PFSK-1 (cell line): Measurements from ENCODE around the gene SKAP1.

Experiments used
- FOXP2 ChIP-seq: optimal IDR thresholded peaks from 2 replicates; pipeline ENCODE3; 2011; ENCODE audit warnings: borderline replicate concordance, control low read depth, inconsistent platforms; ENCODE audit not compliant: insufficient read depth; ENCODE audit errors: extremely low read length, extremely low read depth
- POLR2AphosphoS5 ChIP-seq: IDR thresholded peaks from 2 replicates; pipeline ENCODE4 v1.6.1; 2012; ENCODE audit warnings: low read depth, mild to moderate bottlenecking, control low read depth, low read length, moderate library complexity
- SIN3A ChIP-seq: IDR thresholded peaks from 2 replicates; pipeline ENCODE4 v1.6.1; 2012; ENCODE audit warnings: mild to moderate bottlenecking, low read length, moderate library complexity, borderline replicate concordance; ENCODE audit not compliant: insufficient read depth
- TAF1 ChIP-seq: IDR thresholded peaks from 2 replicates; pipeline ENCODE4 v1.6.1; 2012; ENCODE audit warnings: low read length, control low read depth, borderline replicate concordance; ENCODE audit not compliant: insufficient read depth
- TF ChIP-seq, protein P1 (sequence below), 2 experiments: IDR thresholded peaks; 2 replicates each; pipeline versions ENCODE4 v1.6.1 to v1.8.0; 2011 to 2012; ENCODE audit warnings: low read depth in 2 of 2, low read length in 2 of 2, control low read depth in 1 of 2, inconsistent platforms in 1 of 2, mild to moderate bottlenecking in 1 of 2, moderate library complexity in 1 of 2; ENCODE audit not compliant: insufficient read depth in 1 of 2

Gene SKAP1

DNA sequence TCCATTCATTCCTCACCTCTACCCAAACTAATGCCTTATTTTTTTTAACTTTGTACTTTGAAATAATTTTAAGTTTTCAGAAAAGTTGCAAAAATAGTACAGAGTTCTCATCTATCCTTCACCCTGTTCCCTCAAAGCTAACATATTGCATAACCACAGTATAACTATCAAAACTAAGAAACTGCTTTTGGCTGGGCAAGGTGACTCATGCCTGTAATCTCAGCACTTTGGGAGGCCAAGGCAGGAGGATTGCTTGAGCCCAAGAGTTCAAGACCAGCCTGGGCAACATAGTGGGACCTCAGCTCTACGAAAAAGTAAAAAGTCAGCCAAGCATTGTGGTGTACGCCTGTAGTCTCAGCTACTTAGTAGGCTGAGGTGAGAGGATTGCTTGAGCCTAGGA is 147.7 kb downstream of the SKAP1 start:
- no peak for TF ChIP-seq SIN3A
- TF ChIP-seq POLR2AphosphoS5: no peak
- TF ChIP-seq FOXP2: no peak
- TF ChIP-seq, protein P1, sequence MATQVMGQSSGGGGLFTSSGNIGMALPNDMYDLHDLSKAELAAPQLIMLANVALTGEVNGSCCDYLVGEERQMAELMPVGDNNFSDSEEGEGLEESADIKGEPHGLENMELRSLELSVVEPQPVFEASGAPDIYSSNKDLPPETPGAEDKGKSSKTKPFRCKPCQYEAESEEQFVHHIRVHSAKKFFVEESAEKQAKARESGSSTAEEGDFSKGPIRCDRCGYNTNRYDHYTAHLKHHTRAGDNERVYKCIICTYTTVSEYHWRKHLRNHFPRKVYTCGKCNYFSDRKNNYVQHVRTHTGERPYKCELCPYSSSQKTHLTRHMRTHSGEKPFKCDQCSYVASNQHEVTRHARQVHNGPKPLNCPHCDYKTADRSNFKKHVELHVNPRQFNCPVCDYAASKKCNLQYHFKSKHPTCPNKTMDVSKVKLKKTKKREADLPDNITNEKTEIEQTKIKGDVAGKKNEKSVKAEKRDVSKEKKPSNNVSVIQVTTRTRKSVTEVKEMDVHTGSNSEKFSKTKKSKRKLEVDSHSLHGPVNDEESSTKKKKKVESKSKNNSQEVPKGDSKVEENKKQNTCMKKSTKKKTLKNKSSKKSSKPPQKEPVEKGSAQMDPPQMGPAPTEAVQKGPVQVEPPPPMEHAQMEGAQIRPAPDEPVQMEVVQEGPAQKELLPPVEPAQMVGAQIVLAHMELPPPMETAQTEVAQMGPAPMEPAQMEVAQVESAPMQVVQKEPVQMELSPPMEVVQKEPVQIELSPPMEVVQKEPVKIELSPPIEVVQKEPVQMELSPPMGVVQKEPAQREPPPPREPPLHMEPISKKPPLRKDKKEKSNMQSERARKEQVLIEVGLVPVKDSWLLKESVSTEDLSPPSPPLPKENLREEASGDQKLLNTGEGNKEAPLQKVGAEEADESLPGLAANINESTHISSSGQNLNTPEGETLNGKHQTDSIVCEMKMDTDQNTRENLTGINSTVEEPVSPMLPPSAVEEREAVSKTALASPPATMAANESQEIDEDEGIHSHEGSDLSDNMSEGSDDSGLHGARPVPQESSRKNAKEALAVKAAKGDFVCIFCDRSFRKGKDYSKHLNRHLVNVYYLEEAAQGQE (IDR thresholded peaks at IDR 0.05; ENCODE audit: insufficient read depth in 1 of 2, low read depth in 2 of 2, low read length in 2 of 2): no peak
- no peak for TF ChIP-seq TAF1

DNA sequence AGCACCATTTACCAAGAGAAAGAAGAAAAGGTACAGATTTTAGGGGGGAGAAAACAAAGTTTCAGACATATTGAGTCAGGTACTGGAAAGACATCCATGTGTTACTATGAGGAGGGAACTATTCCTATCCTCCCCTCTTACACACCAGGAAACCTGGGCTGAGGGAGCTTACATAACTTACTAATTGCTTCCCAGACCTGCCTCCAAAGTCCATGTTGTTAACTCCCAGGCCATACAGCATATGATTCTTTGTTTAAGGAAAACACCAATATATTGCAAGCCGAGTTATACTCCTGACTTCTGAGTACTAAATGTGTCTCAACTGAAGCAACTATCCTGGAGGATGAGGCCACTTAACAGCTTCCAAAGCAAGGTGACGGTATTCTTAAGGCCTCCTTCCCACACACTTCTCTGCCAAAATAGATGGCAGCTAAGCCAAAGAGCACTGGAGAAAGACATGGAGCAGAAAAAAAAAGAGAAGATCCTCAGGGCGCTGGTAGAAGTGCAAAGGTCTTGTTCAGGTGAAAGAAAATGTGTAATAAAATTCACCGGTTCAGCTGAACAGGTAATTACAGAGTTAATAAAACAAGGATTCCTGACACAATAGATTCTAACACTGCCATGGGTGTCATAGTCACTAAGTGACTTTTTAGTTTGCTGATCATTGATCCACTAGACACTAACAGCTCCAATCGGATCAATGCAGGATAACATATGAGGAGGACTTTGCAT is 151.1 kb downstream of the SKAP1 start:
- TF ChIP-seq FOXP2 (no peak), SIN3A (no peak), TAF1 (no peak), POLR2AphosphoS5 (no peak)
- TF ChIP-seq, protein P1 (IDR thresholded peaks at IDR 0.05; ENCODE audit: insufficient read depth in 1 of 2, low read depth in 2 of 2, low read length in 2 of 2): no peak

DNA sequence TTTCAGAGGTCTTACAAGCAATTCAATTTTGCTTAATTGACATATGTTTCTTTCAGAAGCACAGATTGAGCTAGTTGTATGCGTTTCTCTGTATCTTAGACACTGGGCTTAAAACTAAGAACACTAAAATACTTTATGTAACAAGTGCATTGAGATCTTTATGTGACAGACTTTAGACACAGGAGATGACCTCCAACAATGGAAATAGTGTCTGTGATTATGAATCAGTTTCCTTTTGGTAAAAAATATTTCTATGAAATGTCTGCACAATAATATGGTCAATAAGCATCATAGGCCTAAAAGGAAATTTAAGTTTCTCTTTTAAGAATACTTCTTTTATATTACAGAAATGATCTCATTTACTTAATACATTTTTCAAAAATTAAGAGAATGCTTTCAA is 153.2 kb downstream of the SKAP1 start:
- no peak for TF ChIP-seq FOXP2
- TF ChIP-seq POLR2AphosphoS5: no peak
- TF ChIP-seq TAF1: no peak
- TF ChIP-seq, protein P1 (IDR thresholded peaks at IDR 0.05; ENCODE audit: insufficient read depth in 1 of 2, low read depth in 2 of 2, low read length in 2 of 2): no peak
- TF ChIP-seq SIN3A: no peak

DNA sequence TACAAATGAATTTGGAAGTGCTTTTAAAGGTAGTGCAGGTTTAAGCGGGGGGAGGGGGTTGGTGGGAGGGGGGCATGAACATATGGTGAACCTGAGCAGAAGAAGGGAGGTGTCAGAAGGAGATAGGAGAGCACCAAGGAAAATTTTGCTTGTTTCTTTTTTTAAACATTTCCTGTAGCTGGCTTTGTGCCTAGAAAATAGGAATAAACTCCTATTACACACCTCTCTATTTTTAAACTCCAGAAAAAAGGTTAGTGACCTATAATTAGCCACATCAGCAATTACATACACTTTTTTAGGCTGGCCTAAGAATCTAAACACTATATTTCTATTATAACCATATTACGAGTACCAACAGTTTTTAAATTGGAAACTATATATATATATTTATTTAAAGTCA is 159.1 kb downstream of the SKAP1 start:
- no peak for TF ChIP-seq TAF1
- TF ChIP-seq, protein P1 (IDR thresholded peaks at IDR 0.05; ENCODE audit: insufficient read depth in 1 of 2, low read depth in 2 of 2, low read length in 2 of 2): no peak
- TF ChIP-seq SIN3A: no peak
- no peak for TF ChIP-seq FOXP2
- no peak for TF ChIP-seq POLR2AphosphoS5
